Heart left ventricle (tissue), 16 donors: ENCODE results near the gene SPARC. TPM values are rescaled to one million over a fixed set of nuclear protein-coding genes. Genes with fewer than 3 reads are reported as not detected.

ENCODE experiments used
- ATAC-seq, 4 donors: fragments of 200-7000 bp; cut with Tn5 transposase; one replicate each; pipeline ENCODE4 v1.9.1; 2020 to 2022; ENCODE audit warnings: moderate library complexity in 4 of 4, mild to moderate bottlenecking in 3 of 4, moderate number of reproducible peaks in 1 of 4
- DNase-seq, 5 donors: peaks; one replicate each; pipeline ENCODE4 v3.0.0-alpha.2; 2020
- H3K27ac ChIP-seq, 12 donors: fragments of 200-600 bp; sonication (generic) in 4 of 12; one replicate each; pipeline versions ENCODE4 v1.5.0 to v1.8.0; 2016 to 2022; ENCODE audit warnings: mild to moderate bottlenecking in 2 of 12
- H3K27me3 ChIP-seq, 9 donors: fragments of 200-600 bp; sonication (generic) in 2 of 9; one replicate each; pipeline versions ENCODE4 v1.5.1 to v1.8.0; 2016 to 2022; ENCODE audit warnings: mild to moderate bottlenecking in 3 of 9
- H3K36me3 ChIP-seq, 9 donors: fragments of 200-600 bp; sonication (generic) in 2 of 9; one replicate each; pipeline versions ENCODE4 v1.5.0 to v1.8.0; 2018 to 2022; ENCODE audit warnings: mild to moderate bottlenecking in 2 of 9
- H3K4me1 ChIP-seq, 12 donors: fragments of 200-600 bp; sonication (generic) in 4 of 12; one replicate each; pipeline versions ENCODE4 v1.5.0 to v1.8.0; 2016 to 2022; ENCODE audit warnings: mild to moderate bottlenecking in 3 of 12
- H3K4me3 ChIP-seq, 12 donors: fragments of 200-600 bp; sonication (generic) in 4 of 12; one replicate each; pipeline versions ENCODE4 v1.5.0 to v1.8.0; 2017 to 2022; ENCODE audit warnings: mild to moderate bottlenecking in 9 of 12, moderate library complexity in 4 of 12
- H3K9me3 ChIP-seq, 12 donors: fragments of 200-600 bp; sonication (generic) in 4 of 12; one replicate each; pipeline versions ENCODE4 v1.5.0 to v1.8.0; 2016 to 2022; ENCODE audit warnings: mild to moderate bottlenecking in 1 of 12
- CTCF ChIP-seq, 12 donors: fragments of 200-600 bp; sonication (generic) in 4 of 12; IDR thresholded peaks; one replicate each; pipeline versions ENCODE4 v1.5.0 to v1.8.0; 2018 to 2022; ENCODE audit warnings: antibody characterized with exemption in 12 of 12, mild to moderate bottlenecking in 5 of 12
- POLR2A ChIP-seq, 2 donors: fragments of 450-650 bp; IDR thresholded peaks; one replicate each; pipeline ENCODE4 v1.6.1; 2017; ENCODE audit warnings: antibody characterized with exemption in 2 of 2, mild to moderate bottlenecking in 2 of 2, moderate library complexity in 2 of 2
- WGBS, 4 donors: extraction: QIAGEN DNeasy Blood & Tissue Kit in 2 of 4; methylation state at CpG; one replicate each; pipeline versions ENCODE4 v1.1.5 to v1.1.7; 2013 to 2018; 5-methylcytosine and 5-hydroxymethylcytosine counted together
- intact Hi-C, 10 donors: fragments of 100-400 bp; cut with DNase I; formaldehyde crosslinking; loops; one replicate each; pipeline versions ENCODE4 v1.11.1 to v1.14.2; 2022
- polyA plus RNA-seq, 2 donors: library from polyadenylated mRNA; stranded (reverse); fragments of 200-250 nt; gene quantifications; one replicate each; pipeline ENCODE4 v1.2.3, GENCODE V29; 2013
- total RNA-seq, 9 donors: library from RNA; depleted of rRNA in 2 of 9; stranded (reverse); fragments of >200 nt in 2 of 9; fragmentation: NEBNext Ultra II Directional in 3 of 9; extraction: Animal tissue kit (Norgen Biotek cat#: 25700) in 3 of 9; gene quantifications; one replicate each; pipeline versions ENCODE4 v1.1.0 to v1.2.4, GENCODE V29; 2016 to 2023
- donor health status: ischemic (EF 13 %, LVEDD 7.1; RV severe dilation, severe dysfunction).
- donor health status: healthy with polysubstance abuse.
- donor health status: DM: no; HTN: yes; CAD: no.
- donor health status: DM: no; HTN: no; CAD: no.
- donor health status: ischemic (EF 25% LVEDD 6.9; RV normal size, moderate dysfunction).
- donor health status: ischemic (EF 25% LVEDD 5.7; RV mildly dilated, moderate dysfunction).
- donor health status: healthy.
- donor health status: DM: yes; HTN: yes; CAD: no.
- donor health status: ischemic (EF 35%, LVEDD 5.7; RV mildly dilated, moderate dysfunction).
- donor health status: nonischemic (EF 11% LVEDD 7.7; RV severe dilation, severe dysfunction).
- donor health status: DM: yes; HTN: yes; CAD: no.
- donor health status: PGD.
- donor health status: ischemic (EF 29% LVEDD 5.4; RV normal size, mild dysfunction).
- donor health status: nonischemic (EF 23%, LVEDD 6.1; RV moderate dilation, normal function).

SPARC gene
- total and polyA plus RNA-seq, 11 donors = 119 to 1,522 (median 471) TPM

- intact Hi-C loops = loop anchor here in 1 of 10 donors (5.0 kb wide), 1 partner anchor 64 kb away; no protein-coding TSS in a partner anchor
- Histone ChIP-seq H3K9me3 (no peaks in the 10 kb centered on the region), H3K27me3 (no peaks in the 10 kb centered on the region), H3K36me3 (peaks cover 0 to 59% (median 31%) of the 10 kb centered on the region in 9 donors), H3K27ac (peak overlapping the region; percentile 79 to 94 (median 89)), H3K4me3 (peak overlapping the region in 7 of 12 donors; percentile 5 to 27 (median 7)), H3K4me1 (peaks cover 22 to 98% (median 91%) of the 10 kb centered on the region in 12 donors)
- TF ChIP-seq CTCF (IDR thresholded peaks at IDR 0.05) (no peak), POLR2A (IDR thresholded peaks at IDR 0.05) (peak in 1 of 2 donors; percentile 33)
- peak in 3 of 5 donors; percentile 62 to 66 (median 65) for DNase-seq
- WGBS, 4 donors = 38 to 55% (median 42%) methylated on average over 6 of the region's 6 CpGs
- peak; percentile 52 to 74 (median 70) for ATAC-seq
Measured at GRCh38 chr5:151677776-151678545, 8.8 kb downstream of the SPARC start.

- Histone ChIP-seq H3K36me3 (peaks cover 0 to 64% (median 29%) of the 10 kb centered on the region in 9 donors), H3K4me1 (peaks cover 25 to 98% (median 93%) of the 10 kb centered on the region in 12 donors), H3K9me3 (no peaks in the 10 kb centered on the region), H3K27ac (peak overlapping the region; percentile 79 to 94 (median 89)), H3K4me3 (peak overlapping the region in 1 of 12 donors; percentile 6), H3K27me3 (no peaks in the 10 kb centered on the region)
- peak in 2 of 4 donors; percentile 15 to 17 for ATAC-seq
- DNase-seq = no peak
- 35 to 64% (median 38%) methylated on average over 2 of the region's 2 CpGs for WGBS, 4 donors
- intact Hi-C loops = loop anchor here in 1 of 10 donors (5.0 kb wide), 1 partner anchor 66 kb away; no protein-coding TSS in a partner anchor
- TF ChIP-seq CTCF (IDR thresholded peaks at IDR 0.05) (no peak), POLR2A (IDR thresholded peaks at IDR 0.05) (no peak)
Measured at GRCh38 chr5:151676719-151677118, 10.0 kb downstream of the SPARC start.

GRCh38 chr5:151676314-151676712 lies 10.4 kb downstream of the SPARC start:
- DNase-seq (no peak), ATAC-seq (peak in 1 of 4 donors; percentile 30)
- intact Hi-C loops = loop anchor here in 1 of 10 donors (5.0 kb wide), 1 partner anchor 66 kb away; no protein-coding TSS in a partner anchor
- Histone ChIP-seq H3K27ac (peak overlapping the region; percentile 79 to 94 (median 89)), H3K9me3 (no peaks in the 10 kb centered on the region), H3K4me1 (peaks cover 25 to 98% (median 93%) of the 10 kb centered on the region in 12 donors), H3K27me3 (no peaks in the 10 kb centered on the region), H3K4me3 (peak overlapping the region in 4 of 12 donors; percentile 6 to 22 (median 14)), H3K36me3 (peaks cover 0 to 64% (median 30%) of the 10 kb centered on the region in 9 donors)
- TF ChIP-seq POLR2A (IDR thresholded peaks at IDR 0.05) (no peak), CTCF (IDR thresholded peaks at IDR 0.05) (no peak)
